H1 (cell line): Measurements from ENCODE around the gene SLC35F1. TPM values are rescaled to one million over a fixed set of nuclear protein-coding genes. Genes with fewer than 3 reads are reported as not detected.

Source experiments
- CEBPB ChIP-seq: IDR thresholded peaks from 2 replicates; pipeline ENCODE4 v1.6.1; 2012; ENCODE audit warnings: low read depth, low read length
- CHD1 ChIP-seq: IDR thresholded peaks from 2 replicates; pipeline ENCODE4 v1.6.1; 2012; ENCODE audit warnings: low read depth, low read length, improper control_type of control experiment
- CHD2 ChIP-seq: IDR thresholded peaks from 2 replicates; pipeline ENCODE4 v1.6.1; 2012; ENCODE audit warnings: low read length, improper control_type of control experiment
- EGR1 ChIP-seq: IDR thresholded peaks from 2 replicates; pipeline ENCODE4 v1.6.1; 2011; ENCODE audit warnings: low read depth, low read length, borderline replicate concordance
- GABPA ChIP-seq: IDR thresholded peaks from 2 replicates; pipeline ENCODE4 v1.6.1; 2011; ENCODE audit warnings: mild to moderate bottlenecking, low read length, moderate library complexity, borderline replicate concordance; ENCODE audit not compliant: insufficient read depth
- RFX5 ChIP-seq: IDR thresholded peaks from 2 replicates; pipeline ENCODE4 v1.6.1; 2011; ENCODE audit warnings: low read depth, low read length, improper control_type of control experiment, borderline replicate concordance
- SRF ChIP-seq: IDR thresholded peaks from 2 replicates; pipeline ENCODE4 v1.6.1; 2011; ENCODE audit warnings: mild to moderate bottlenecking, low read depth, low read length, moderate library complexity
- TAF7 ChIP-seq: optimal IDR thresholded peaks from 2 replicates; pipeline ENCODE3; 2011; ENCODE audit warnings: low read depth, mild to moderate bottlenecking, inconsistent platforms, low read length, moderate library complexity, borderline replicate concordance
- polyA plus RNA-seq, 7 experiments: library from polyadenylated mRNA; depleted of rRNA in 3 of 7; stranded (reverse) in 5 of 7; unstranded in 2 of 7; fragments of >200 nt in 5 of 7; fragments of 200-250 nt in 2 of 7; gene quantifications; 1 replicate in 5 of 7; 2 replicates in 1 of 7; 4 replicates in 1 of 7; pipeline versions ENCODE4 v1.2.1 to v1.2.3, GENCODE V29; 2011 to 2013; ENCODE audit warnings: missing spikeins in 2 of 7, mixed read lengths in 2 of 7
- total RNA-seq: library from RNA; stranded (reverse); fragmentation: NEBNext Ultra II Directional; extraction: Animal tissue kit (Norgen Biotek cat#: 25700); gene quantifications from 2 replicates; pipeline ENCODE4 v1.2.1, GENCODE V29; 2021
- TF ChIP-seq, protein P1 (sequence below): fragments of 300-600 bp; sonication (generic); IDR thresholded peaks from 2 replicates; pipeline ENCODE4 v1.7.1; 2012; ENCODE audit warnings: low read length, moderate library complexity, mild to moderate bottlenecking, inconsistent platforms; ENCODE audit not compliant: insufficient replicate concordance
- TF ChIP-seq, protein P2 (sequence below): IDR thresholded peaks from 2 replicates; pipeline ENCODE4 v1.6.1; 2012; ENCODE audit warnings: low read length, inconsistent platforms

SLC35F1 gene
- total and polyA plus RNA-seq, 2 of the 8 experiments (the other 6 are each of a cell fraction or from before 2014, with no cell fraction given): 7.0 to 10.0 TPM

DNA sequence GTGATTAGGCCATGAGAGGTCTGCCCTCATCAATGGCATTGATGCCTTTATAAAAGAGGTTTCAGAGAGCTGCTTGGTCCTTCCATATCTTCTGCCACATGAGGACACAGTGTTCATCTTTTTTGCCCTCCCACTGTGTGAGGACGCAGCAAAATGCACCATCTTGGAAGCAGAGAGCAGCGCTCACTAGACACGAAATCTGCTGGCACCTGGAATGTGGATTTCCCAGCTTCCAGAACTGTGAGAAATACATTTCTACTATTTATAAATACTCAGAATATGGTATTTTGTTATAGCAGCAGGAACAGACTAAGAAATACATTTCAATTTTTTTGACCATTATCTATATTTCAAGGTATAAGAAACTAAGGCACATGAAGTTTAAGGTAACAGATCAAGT lies 24.9 kb downstream of the SLC35F1 start (continued):
- TF ChIP-seq, protein P1, sequence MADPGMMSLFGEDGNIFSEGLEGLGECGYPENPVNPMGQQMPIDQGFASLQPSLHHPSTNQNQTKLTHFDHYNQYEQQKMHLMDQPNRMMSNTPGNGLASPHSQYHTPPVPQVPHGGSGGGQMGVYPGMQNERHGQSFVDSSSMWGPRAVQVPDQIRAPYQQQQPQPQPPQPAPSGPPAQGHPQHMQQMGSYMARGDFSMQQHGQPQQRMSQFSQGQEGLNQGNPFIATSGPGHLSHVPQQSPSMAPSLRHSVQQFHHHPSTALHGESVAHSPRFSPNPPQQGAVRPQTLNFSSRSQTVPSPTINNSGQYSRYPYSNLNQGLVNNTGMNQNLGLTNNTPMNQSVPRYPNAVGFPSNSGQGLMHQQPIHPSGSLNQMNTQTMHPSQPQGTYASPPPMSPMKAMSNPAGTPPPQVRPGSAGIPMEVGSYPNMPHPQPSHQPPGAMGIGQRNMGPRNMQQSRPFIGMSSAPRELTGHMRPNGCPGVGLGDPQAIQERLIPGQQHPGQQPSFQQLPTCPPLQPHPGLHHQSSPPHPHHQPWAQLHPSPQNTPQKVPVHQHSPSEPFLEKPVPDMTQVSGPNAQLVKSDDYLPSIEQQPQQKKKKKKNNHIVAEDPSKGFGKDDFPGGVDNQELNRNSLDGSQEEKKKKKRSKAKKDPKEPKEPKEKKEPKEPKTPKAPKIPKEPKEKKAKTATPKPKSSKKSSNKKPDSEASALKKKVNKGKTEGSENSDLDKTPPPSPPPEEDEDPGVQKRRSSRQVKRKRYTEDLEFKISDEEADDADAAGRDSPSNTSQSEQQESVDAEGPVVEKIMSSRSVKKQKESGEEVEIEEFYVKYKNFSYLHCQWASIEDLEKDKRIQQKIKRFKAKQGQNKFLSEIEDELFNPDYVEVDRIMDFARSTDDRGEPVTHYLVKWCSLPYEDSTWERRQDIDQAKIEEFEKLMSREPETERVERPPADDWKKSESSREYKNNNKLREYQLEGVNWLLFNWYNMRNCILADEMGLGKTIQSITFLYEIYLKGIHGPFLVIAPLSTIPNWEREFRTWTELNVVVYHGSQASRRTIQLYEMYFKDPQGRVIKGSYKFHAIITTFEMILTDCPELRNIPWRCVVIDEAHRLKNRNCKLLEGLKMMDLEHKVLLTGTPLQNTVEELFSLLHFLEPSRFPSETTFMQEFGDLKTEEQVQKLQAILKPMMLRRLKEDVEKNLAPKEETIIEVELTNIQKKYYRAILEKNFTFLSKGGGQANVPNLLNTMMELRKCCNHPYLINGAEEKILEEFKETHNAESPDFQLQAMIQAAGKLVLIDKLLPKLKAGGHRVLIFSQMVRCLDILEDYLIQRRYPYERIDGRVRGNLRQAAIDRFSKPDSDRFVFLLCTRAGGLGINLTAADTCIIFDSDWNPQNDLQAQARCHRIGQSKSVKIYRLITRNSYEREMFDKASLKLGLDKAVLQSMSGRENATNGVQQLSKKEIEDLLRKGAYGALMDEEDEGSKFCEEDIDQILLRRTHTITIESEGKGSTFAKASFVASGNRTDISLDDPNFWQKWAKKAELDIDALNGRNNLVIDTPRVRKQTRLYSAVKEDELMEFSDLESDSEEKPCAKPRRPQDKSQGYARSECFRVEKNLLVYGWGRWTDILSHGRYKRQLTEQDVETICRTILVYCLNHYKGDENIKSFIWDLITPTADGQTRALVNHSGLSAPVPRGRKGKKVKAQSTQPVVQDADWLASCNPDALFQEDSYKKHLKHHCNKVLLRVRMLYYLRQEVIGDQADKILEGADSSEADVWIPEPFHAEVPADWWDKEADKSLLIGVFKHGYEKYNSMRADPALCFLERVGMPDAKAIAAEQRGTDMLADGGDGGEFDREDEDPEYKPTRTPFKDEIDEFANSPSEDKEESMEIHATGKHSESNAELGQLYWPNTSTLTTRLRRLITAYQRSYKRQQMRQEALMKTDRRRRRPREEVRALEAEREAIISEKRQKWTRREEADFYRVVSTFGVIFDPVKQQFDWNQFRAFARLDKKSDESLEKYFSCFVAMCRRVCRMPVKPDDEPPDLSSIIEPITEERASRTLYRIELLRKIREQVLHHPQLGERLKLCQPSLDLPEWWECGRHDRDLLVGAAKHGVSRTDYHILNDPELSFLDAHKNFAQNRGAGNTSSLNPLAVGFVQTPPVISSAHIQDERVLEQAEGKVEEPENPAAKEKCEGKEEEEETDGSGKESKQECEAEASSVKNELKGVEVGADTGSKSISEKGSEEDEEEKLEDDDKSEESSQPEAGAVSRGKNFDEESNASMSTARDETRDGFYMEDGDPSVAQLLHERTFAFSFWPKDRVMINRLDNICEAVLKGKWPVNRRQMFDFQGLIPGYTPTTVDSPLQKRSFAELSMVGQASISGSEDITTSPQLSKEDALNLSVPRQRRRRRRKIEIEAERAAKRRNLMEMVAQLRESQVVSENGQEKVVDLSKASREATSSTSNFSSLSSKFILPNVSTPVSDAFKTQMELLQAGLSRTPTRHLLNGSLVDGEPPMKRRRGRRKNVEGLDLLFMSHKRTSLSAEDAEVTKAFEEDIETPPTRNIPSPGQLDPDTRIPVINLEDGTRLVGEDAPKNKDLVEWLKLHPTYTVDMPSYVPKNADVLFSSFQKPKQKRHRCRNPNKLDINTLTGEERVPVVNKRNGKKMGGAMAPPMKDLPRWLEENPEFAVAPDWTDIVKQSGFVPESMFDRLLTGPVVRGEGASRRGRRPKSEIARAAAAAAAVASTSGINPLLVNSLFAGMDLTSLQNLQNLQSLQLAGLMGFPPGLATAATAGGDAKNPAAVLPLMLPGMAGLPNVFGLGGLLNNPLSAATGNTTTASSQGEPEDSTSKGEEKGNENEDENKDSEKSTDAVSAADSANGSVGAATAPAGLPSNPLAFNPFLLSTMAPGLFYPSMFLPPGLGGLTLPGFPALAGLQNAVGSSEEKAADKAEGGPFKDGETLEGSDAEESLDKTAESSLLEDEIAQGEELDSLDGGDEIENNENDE: no peak
- TF ChIP-seq GABPA (no peak), RFX5 (no peak), EGR1 (no peak), TAF7 (no peak), CHD2 (no peak), SRF (no peak), CHD1 (no peak), CEBPB (no peak)
- TF ChIP-seq, protein P2, sequence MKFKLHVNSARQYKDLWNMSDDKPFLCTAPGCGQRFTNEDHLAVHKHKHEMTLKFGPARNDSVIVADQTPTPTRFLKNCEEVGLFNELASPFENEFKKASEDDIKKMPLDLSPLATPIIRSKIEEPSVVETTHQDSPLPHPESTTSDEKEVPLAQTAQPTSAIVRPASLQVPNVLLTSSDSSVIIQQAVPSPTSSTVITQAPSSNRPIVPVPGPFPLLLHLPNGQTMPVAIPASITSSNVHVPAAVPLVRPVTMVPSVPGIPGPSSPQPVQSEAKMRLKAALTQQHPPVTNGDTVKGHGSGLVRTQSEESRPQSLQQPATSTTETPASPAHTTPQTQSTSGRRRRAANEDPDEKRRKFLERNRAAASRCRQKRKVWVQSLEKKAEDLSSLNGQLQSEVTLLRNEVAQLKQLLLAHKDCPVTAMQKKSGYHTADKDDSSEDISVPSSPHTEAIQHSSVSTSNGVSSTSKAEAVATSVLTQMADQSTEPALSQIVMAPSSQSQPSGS: no peak
